H9 (cell line): ENCODE data around the gene SYTL1. TPM values are rescaled to one million over a fixed set of nuclear protein-coding genes. Genes with fewer than 3 reads are reported as not detected.

Experiments
- DNase-seq: peaks from one replicate; pipeline ENCODE4 v3.0.0-alpha.2; 2017
- H2AFZ ChIP-seq: one replicate; pipeline ENCODE4 v1.6.1; 2013; ENCODE audit warnings: mild to moderate bottlenecking, low read length, control low read depth, moderate library complexity
- H2AK5ac ChIP-seq: 2 replicates; pipeline ENCODE4 v1.6.1; 2013; ENCODE audit warnings: low read length, control low read depth, mixed read lengths; ENCODE audit not compliant: insufficient read length
- H2BK120ac ChIP-seq: one replicate; pipeline ENCODE4 v1.6.1; 2013; ENCODE audit warnings: low read depth, mild to moderate bottlenecking, low read length, control low read depth, inconsistent platforms; ENCODE audit not compliant: poor library complexity, severe bottlenecking
- H2BK12ac ChIP-seq: 2 replicates; pipeline ENCODE4 v1.6.1; 2013; ENCODE audit warnings: low read length, control low read depth, mixed read lengths, low read depth; ENCODE audit not compliant: insufficient read length
- H2BK15ac ChIP-seq: 2 replicates; pipeline ENCODE4 v1.6.1; 2013; ENCODE audit warnings: low read depth, low read length, control low read depth
- H2BK20ac ChIP-seq: one replicate; pipeline ENCODE4 v1.6.1; 2013; ENCODE audit warnings: low read depth, mild to moderate bottlenecking, low read length, control low read depth, inconsistent platforms; ENCODE audit not compliant: poor library complexity, severe bottlenecking
- H2BK5ac ChIP-seq: 2 replicates; pipeline ENCODE4 v1.6.1; 2013; ENCODE audit warnings: low read length, control low read depth, mixed read lengths; ENCODE audit not compliant: insufficient read length
- H3K14ac ChIP-seq: 2 replicates; pipeline ENCODE4 v1.6.1; 2013; ENCODE audit warnings: low read length, control low read depth; ENCODE audit not compliant: insufficient read depth
- H3K18ac ChIP-seq: 2 replicates; pipeline ENCODE4 v1.6.1; 2013; ENCODE audit warnings: low read depth, mild to moderate bottlenecking, mixed read lengths, low read length, control low read depth; ENCODE audit not compliant: insufficient read length
- H3K23ac ChIP-seq: 2 replicates; pipeline ENCODE4 v1.6.1; 2013; ENCODE audit warnings: low read length, control low read depth, mixed read lengths, low read depth; ENCODE audit not compliant: insufficient read length
- H3K23me2 ChIP-seq: 2 replicates; pipeline ENCODE4 v1.6.1; 2013; ENCODE audit warnings: low read depth, mild to moderate bottlenecking, mixed read lengths, low read length, control low read depth; ENCODE audit not compliant: insufficient read length, poor library complexity, severe bottlenecking
- H3K27ac ChIP-seq: 2 replicates; pipeline ENCODE4 v1.5.1; 2013; ENCODE audit warnings: low read length, control low read depth, mixed read lengths, low read depth; ENCODE audit not compliant: insufficient read length
- H3K27me3 ChIP-seq: 2 replicates; pipeline ENCODE4 v1.6.1; 2013; ENCODE audit warnings: low read length, control low read depth, inconsistent platforms; ENCODE audit not compliant: insufficient read depth
- H3K4ac ChIP-seq: 2 replicates; pipeline ENCODE4 v1.6.1; 2013; ENCODE audit warnings: low read depth, mild to moderate bottlenecking, control low read depth, inconsistent platforms, low read length, moderate library complexity
- H3K4me1 ChIP-seq: 2 replicates; pipeline ENCODE4 v1.6.1; 2013; ENCODE audit warnings: low read length, control low read depth, inconsistent platforms; ENCODE audit not compliant: insufficient read depth
- H3K4me2 ChIP-seq: 2 replicates; pipeline ENCODE4 v1.6.1; 2013; ENCODE audit warnings: low read length, control low read depth, mixed read lengths; ENCODE audit not compliant: insufficient read length, insufficient read depth
- H3K56ac ChIP-seq: 2 replicates; pipeline ENCODE4 v1.6.1; 2013; ENCODE audit warnings: low read depth, mild to moderate bottlenecking, mixed read lengths, low read length, control low read depth; ENCODE audit not compliant: insufficient read length
- H3K79me1 ChIP-seq: 2 replicates; pipeline ENCODE4 v1.6.1; 2013; ENCODE audit warnings: low read depth, mild to moderate bottlenecking, moderate library complexity, low read length, control low read depth, inconsistent platforms; ENCODE audit not compliant: insufficient read depth, poor library complexity, severe bottlenecking
- H3K79me2 ChIP-seq: 2 replicates; pipeline ENCODE4 v1.6.1; 2013; ENCODE audit warnings: low read length, control low read depth, inconsistent platforms; ENCODE audit not compliant: insufficient read depth
- H3K9ac ChIP-seq: 2 replicates; pipeline ENCODE4 v1.6.1; 2013; ENCODE audit warnings: low read length, control low read depth, mixed read lengths; ENCODE audit not compliant: insufficient read length; ENCODE audit errors: extremely low read depth
- H3K9me3 ChIP-seq: one replicate; pipeline ENCODE4 v1.6.1; 2013; ENCODE audit warnings: low read depth, low read length, inconsistent platforms; ENCODE audit not compliant: control insufficient read depth
- H3T11ph ChIP-seq: one replicate; pipeline ENCODE4 v1.6.1; 2013; ENCODE audit warnings: mild to moderate bottlenecking, low read length, control low read depth, inconsistent platforms
- H4K20me1 ChIP-seq: one replicate; pipeline ENCODE4 v1.6.1; 2013; ENCODE audit not compliant: control insufficient read depth, insufficient read length, insufficient read depth
- H4K5ac ChIP-seq: 2 replicates; pipeline ENCODE4 v1.6.1; 2013; ENCODE audit warnings: low read depth, mild to moderate bottlenecking, mixed read lengths, low read length, control low read depth; ENCODE audit not compliant: insufficient read length
- H4K8ac ChIP-seq: replicated peaks from 2 replicates; pipeline ENCODE4 v1.6.1; 2013; ENCODE audit warnings: low read length, control low read depth, mixed read lengths, low read depth; ENCODE audit not compliant: insufficient read length
- H4K91ac ChIP-seq: 2 replicates; pipeline ENCODE4 v1.6.1; 2013; ENCODE audit warnings: low read depth, mild to moderate bottlenecking, moderate library complexity, mixed read lengths, low read length, control low read depth; ENCODE audit not compliant: insufficient read length
- H3K27ac Mint-ChIP-seq, 3 experiments: 2 replicates in 2 of 3; 3 replicates in 1 of 3; pipeline ENCODE4 v1.8.0; 2020 to 2021; ENCODE audit warnings: mixed read lengths in 3 of 3, mild to moderate bottlenecking in 1 of 3, moderate library complexity in 1 of 3
- H3K27me3 Mint-ChIP-seq: 2 replicates; pipeline ENCODE4 v1.8.0; 2021; ENCODE audit warnings: low read depth, mild to moderate bottlenecking, moderate library complexity, mixed read lengths
- H3K36me3 Mint-ChIP-seq, 3 experiments: 2 replicates in 2 of 3; 3 replicates in 1 of 3; pipeline ENCODE4 v1.8.0; 2020 to 2021; ENCODE audit warnings: low read depth in 3 of 3, mixed read lengths in 3 of 3; ENCODE audit not compliant: insufficient read depth in 1 of 3
- H3K4me1 Mint-ChIP-seq, 2 experiments: 2 replicates each; pipeline ENCODE4 v1.8.0; 2020; ENCODE audit warnings: mixed read lengths in 2 of 2
- H3K4me3 Mint-ChIP-seq, 2 experiments: 2 replicates in 1 of 2; 3 replicates in 1 of 2; pipeline ENCODE4 v1.8.0; 2020 to 2021; ENCODE audit warnings: mild to moderate bottlenecking in 2 of 2, mixed read lengths in 2 of 2, moderate library complexity in 1 of 2
- H3K9me3 Mint-ChIP-seq, 2 experiments: 2 replicates in 1 of 2; 3 replicates in 1 of 2; pipeline ENCODE4 v1.8.0; 2020; ENCODE audit warnings: mild to moderate bottlenecking in 2 of 2, mixed read lengths in 2 of 2, moderate library complexity in 1 of 2
- CTCF ChIP-seq: fragments of 200-600 bp; sonication (generic); conservative IDR thresholded peaks from 3 replicates; pipeline ENCODE4 v1.8.0; 2021; ENCODE audit warnings: antibody characterized with exemption, mild to moderate bottlenecking
- WGBS: extraction: QIAGEN DNeasy Blood & Tissue Kit; methylation state at CpG from one replicate; pipeline ENCODE4 v1.1.7; 2013; ENCODE audit warnings: missing lambda C conversion rate, low lambda C conversion rate, mixed read lengths; ENCODE audit not compliant: insufficient read length; ENCODE audit errors: extremely low coverage; 5-methylcytosine and 5-hydroxymethylcytosine counted together
- total RNA-seq: library from RNA; stranded (reverse); gene quantifications from 2 replicates; pipeline ENCODE4 v1.2.1, GENCODE V29; 2021

Gene SYTL1
- total RNA-seq, 1 experiment from 2014 or later = 12.0 TPM

DNA sequence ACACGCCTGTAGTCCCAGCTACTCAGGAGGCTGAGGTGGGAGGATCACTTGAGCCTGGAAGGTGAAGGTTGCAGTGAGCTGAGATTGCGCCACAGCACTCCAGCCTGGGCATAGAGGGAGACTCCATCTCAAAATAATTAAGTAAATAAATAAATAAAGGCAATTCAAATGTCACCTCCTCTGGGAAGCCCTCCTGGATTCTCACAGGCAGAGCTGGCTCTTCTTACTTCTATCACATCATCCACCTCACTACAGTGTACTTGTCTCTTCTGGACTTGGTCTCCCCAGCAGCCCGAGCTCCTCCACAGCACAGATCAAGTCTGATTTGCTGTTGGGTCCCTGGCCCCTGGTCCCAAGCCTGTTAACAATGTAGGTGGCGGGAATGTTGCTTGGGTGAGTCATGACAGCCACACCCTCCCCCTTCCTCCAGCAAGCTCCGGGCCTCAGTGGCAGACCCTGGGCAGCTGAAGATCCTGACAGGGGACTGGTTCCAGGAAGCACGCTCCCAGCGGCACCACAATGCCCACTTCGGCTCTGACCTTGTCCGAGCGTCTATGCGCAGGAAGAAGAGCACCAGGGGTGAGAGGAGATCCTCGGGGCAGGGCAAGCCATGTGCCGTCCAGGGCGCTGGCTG, 5.3 kb downstream of the SYTL1 start:
- H4K20me1 ChIP-seq = peaks cover 4% of the 10 kb centered on the region
- no peak overlapping the region for H4K8ac ChIP-seq
- Mint-ChIP-seq H3K9me3 (no peaks in the 10 kb centered on the region), H3K27me3 (peaks cover 20% of the 10 kb centered on the region), H3K27ac (peak overlapping the region in 1 of 3 experiments; percentile 32; a peak in 4 of 7 replicates), H3K4me3 (no peak overlapping the region), H3K4me1 (peaks cover 29 to 33% of the 10 kb centered on the region in 2 experiments), H3K36me3 (peaks cover 5 to 18% (median 12%) of the 10 kb centered on the region in 3 experiments; a peak in 5 of 7 replicates)
- H3K27me3 ChIP-seq = no peaks in the 10 kb centered on the region
- H3K4me1 ChIP-seq = no peaks in the 10 kb centered on the region; the same call in 1 of the 2 replicates
- no peak overlapping the region for H2AK5ac ChIP-seq
- H3K79me1 ChIP-seq = no peaks in the 10 kb centered on the region
- no peak for TF ChIP-seq CTCF
- no peak overlapping the region for H3K23ac ChIP-seq
- no peak overlapping the region for H3K4ac ChIP-seq
- no peak overlapping the region for H4K91ac ChIP-seq
- DNase-seq = no peak
- H3T11ph ChIP-seq = no peak overlapping the region
- no peak overlapping the region for H2BK20ac ChIP-seq
- H3K9ac ChIP-seq = no peak overlapping the region
- H3K4me2 ChIP-seq = no peak overlapping the region
- no CpG with 5 or more reads among the region's 14 CpGs for WGBS
- H2BK120ac ChIP-seq = no peak overlapping the region
- H3K79me2 ChIP-seq = no peaks in the 10 kb centered on the region; the same call in 1 of the 2 replicates
- no peaks in the 10 kb centered on the region for H3K9me3 ChIP-seq
- no peak overlapping the region for H2AFZ ChIP-seq
- H2BK15ac ChIP-seq = no peak overlapping the region
- H4K5ac ChIP-seq = no peak overlapping the region
- no peak overlapping the region for H2BK5ac ChIP-seq
- H3K56ac ChIP-seq = no peak overlapping the region
- peaks cover 21% of the 10 kb centered on the region for H3K23me2 ChIP-seq
- no peak overlapping the region for H2BK12ac ChIP-seq
- H3K27ac ChIP-seq = no peak overlapping the region
- no peak overlapping the region for H3K14ac ChIP-seq
- no peak overlapping the region for H3K18ac ChIP-seq
